Fibroblast of gingiva (primary cell): ENCODE results near the gene ANKAR.
"Not testable (repeated sequence)": the region's sequence is repeated elsewhere in the genome, so short reads cannot be mapped to it uniquely, and the experiment has no call there.

Experiments
- DNase-seq: peaks from one replicate; pipeline ENCODE4 v3.0.0-alpha.2; 2011; ENCODE audit warnings: low read depth

The ANKAR gene, protein sequence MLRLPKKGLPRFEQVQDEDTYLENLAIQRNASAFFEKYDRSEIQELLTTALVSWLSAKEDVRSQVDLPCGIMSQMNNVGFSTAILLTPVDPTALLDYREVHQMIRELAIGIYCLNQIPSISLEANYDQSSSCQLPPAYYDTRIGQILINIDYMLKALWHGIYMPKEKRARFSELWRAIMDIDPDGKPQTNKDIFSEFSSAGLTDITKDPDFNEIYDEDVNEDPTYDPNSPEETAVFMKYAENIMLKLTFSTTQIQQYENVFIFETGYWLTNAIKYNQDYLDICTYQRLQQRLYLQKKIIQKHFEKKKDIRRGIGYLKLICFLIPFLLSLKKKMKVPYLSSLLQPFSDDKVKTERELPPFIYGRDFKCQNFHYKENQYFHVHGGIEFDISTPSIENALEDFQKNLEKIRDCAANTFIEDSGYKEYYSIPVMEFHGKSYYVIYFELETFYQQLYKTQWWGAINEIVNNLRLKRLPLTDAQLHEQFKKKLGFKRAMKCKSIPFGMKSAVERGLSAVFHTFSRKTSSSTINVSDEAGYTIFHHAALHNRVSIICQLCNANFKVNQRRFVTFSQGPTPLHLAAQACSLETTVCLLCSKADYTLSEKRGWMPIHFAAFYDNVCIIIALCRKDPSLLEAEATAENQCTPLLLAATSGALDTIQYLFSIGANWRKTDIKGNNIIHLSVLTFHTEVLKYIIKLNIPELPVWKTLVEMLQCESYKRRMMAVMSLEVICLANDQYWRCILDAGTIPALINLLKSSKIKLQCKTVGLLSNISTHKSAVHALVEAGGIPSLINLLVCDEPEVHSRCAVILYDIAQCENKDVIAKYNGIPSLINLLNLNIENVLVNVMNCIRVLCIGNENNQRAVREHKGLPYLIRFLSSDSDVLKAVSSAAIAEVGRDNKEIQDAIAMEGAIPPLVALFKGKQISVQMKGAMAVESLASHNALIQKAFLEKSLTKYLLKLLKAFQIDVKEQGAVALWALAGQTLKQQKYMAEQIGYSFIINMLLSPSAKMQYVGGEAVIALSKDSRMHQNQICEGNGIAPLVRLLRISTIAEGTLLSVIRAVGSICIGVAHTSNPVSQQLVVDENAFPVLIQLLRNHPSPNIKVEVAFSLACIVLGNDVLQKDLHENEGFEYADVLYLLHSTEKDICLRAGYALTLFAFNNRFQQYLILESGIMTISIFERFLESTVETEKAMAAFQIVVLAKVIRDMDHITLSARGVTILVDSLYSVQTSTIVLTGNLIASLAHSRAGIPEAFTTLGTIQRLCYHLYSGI (N-terminal part only)

GRCh38 chr2:189674374-189675112 lies at the start of gene ANKAR:
ANKAR (plus strand) TSS chr2:189674670; CDS start chr2:189676491, 1,821 bp downstream.
- peak; percentile 95 for DNase-seq

GRCh38 chr2:189625636-189626035 lies 48.8 kb upstream of the ANKAR start:
- DNase-seq, result no peak

DNA sequence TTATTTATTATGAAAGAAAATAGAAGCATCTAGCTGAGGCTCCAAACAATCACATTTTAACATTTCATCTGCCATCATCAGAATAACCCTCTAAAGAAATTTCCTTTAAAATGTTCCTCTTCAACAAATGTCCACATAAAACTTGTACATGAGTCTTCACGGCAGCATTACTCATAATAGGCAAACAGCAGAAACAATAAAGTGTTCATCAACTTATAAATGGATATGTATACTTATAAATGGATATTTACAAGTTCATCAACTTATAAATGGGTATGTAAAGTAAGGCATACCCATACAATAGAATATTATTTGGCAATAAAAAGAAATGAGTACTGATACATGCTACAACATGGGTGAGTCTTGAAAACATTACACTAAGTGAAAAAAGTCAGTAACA lies 46.7 kb upstream of the ANKAR start:
- DNase-seq, result no peak

DNA sequence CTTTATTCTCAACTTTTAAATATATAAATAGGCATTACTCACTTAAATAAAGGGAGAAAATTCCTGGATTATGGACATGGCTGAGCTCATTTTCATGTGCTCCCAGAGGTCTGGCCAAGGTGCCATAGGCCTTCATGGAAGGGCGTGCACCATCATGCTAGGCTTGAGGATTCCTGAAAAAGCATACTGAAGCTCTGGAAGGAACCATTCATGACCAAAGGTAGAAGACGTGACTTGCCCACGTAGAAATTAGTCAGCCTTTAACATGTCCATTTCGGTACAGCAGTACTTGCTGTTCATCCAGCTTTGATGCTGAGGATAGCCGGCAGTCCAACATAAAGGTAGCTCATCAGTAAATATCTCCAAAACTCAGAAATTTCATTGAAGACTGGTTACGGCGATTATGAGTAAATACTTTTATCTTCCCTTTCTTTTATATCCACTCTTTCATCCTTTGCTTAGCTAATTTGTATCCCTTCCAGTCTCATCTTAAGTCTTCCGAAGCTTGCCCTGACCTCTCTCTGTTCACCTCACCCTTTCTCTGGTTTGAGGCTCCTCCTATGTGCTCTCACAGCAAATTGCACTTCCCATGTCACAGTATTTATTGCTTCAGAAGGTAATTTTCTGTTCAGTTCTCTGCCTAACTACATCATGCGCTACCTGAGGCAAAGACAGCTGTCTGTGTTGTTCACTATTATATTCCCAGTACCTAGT lies 45.5 kb upstream of the ANKAR start:
- no peak for DNase-seq

GRCh38 chr2:189629531-189630453 lies 44.7 kb upstream of the ANKAR start:
- DNase-seq, result peak; percentile 18

DNA sequence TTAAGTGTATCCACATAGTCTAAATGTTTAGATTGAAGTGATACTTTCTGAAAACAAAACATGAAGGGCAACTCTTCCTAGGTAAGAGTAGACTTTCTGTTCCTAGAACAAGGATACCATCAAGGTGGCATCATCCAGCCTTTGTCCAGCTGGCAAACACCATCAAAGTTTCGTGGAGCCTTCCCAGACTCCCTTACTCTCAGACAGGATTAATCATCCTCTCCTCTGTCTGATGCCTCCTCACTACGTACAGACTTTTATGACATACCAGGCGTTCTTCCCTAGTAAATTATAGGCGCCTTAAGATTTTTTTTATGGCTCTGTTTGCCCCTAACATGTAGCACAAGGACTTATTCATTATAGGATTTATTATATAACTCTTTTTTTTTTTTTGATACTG lies 42.6 kb upstream of the ANKAR start:
- DNase-seq, result no peak

- DNase-seq, result peak; percentile 16
These were observed 41.1 kb upstream of the ANKAR start for GRCh38 chr2:189633392-189633811.

GRCh38 chr2:189635353-189635752 lies 39.1 kb upstream of the ANKAR start:
- no peak for DNase-seq

DNA sequence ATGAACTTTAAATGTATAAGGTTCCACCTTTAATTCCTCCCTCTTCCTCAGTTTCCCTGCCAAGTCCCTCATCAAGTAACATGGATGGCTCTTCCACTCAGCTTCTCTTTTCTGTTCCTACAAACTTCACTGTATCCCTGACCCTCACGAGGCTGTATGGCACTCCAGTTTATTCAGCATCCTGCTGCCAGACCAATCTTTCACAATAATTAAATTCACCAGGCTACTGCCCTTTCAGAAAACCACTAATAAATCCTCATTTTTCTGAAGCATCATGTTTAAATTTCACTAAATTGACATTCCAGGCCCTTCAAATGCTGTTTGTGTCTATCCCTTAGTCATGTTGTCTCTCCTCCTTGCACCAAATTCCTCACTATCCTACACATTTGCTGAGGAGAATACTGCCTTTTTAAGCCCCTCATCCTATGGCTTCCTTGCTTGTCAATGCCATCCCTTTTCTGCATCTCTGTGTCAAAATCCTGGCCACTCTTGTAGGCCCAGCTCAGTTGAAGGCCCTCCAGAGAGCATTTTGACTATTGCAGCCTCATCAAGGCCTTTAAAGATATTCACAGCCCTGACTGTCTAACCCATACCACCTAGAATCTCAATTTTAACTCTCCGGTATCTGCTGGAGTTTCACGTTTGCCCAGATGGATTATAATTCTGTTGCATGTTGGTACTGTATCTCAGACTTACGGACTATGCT lies 36.0 kb upstream of the ANKAR start:
- DNase-seq, result no peak

DNA sequence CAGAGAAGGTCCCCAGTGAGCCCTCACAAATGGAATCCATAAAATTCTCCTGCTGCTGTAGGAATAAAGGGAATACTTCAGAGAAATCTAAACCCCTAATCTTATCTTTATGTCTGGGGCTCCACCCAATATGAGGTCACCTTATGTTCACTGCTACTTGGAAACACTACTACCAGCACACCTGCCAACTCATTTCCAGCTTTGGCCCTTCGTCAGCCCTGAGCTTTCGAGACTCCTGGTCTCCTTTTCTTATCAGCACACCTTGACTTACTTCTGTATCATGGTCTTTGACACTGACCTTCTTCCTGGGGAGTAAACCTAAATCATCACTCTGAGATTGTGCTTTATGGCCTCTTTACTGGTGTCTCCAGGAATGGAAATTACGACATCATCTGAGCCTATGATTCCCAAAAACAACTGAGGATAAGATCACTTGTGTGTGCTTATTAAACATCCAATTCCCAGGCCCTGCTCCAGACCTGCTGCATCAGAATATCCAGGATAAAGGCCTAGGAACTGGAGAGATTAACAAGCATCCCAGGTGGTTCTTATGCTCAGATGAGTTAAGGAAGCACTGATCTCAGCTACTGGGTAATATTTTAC lies 35.4 kb upstream of the ANKAR start:
- DNase-seq, result no peak

- DNase-seq, result no peak
These were observed 33.5 kb upstream of the ANKAR start for GRCh38 chr2:189641002-189641401.

GRCh38 chr2:189641590-189641989 lies 32.9 kb upstream of the ANKAR start:
- no peak for DNase-seq

DNA sequence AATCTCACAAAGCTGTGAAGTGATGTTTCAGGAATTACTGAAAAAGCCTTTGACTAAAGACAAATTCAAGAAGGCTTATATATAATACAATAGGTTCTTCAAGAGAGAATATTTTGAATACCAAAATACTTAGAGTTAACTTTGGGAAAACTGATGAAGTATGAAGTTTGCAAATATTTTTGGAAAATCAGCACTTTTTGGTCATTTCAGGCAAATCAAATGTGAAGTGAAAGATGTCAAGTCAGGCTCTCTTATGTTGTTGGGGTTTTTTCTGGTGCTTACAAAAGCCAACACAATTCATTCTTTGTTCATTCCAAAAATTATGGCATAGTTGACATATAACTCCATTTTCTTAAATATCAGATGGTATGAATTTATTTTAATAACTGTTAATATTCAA lies 27.9 kb upstream of the ANKAR start:
- DNase-seq, result no peak

GRCh38 chr2:189648846-189649509 lies 25.5 kb upstream of the ANKAR start:
- peak; percentile 34 for DNase-seq

- no peak for DNase-seq
These were observed 23.2 kb upstream of the ANKAR start for GRCh38 chr2:189651284-189651683.

DNA sequence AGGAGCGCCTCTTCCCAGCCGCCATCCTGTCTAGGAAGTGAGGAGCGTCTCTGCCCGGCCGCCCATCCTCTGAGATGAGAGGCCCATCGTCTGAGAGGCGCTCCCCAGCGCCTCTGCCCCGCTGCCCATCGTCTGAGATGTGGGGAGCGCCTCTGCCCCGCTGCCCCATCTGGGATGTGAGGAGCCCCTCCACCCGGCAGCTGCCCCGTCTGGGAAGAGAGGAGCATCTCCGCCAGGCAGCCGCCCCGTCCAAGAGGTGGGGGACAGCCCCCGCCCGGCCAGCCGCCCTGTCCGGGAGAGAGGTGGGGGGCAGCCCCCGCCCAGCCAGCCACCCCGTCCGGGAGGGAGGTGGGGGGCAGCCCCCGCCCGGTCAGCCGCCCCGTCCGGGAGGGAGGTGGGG lies 21.0 kb upstream of the ANKAR start:
- not testable (repeated sequence) for DNase-seq

DNA sequence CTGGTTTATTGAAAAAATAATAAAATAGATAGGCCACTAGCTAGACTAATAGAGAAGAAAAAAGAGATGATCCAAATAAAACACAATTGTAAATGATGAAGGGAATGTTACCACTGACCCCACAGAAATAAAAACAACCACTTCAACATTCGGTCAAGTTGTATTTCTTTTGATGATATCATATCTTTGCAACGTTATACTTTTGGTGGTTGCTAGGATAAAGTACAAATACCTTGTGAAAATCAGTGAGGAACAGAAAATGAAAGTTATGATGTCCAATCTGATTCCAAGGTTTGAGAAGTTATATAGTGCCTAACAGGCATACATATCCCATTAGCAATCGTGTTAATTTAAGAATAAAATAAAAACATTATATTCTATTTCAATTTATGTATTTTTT lies 19.8 kb upstream of the ANKAR start:
- no peak for DNase-seq

- no peak for DNase-seq
These were observed 16.6 kb upstream of the ANKAR start for GRCh38 chr2:189657867-189658266.
